ENCODE data around the gene PDE3B.
"Not testable (repeated sequence)": the region's sequence is repeated elsewhere in the genome, so short reads cannot be mapped to it uniquely, and the experiment has no call there.

DNA sequence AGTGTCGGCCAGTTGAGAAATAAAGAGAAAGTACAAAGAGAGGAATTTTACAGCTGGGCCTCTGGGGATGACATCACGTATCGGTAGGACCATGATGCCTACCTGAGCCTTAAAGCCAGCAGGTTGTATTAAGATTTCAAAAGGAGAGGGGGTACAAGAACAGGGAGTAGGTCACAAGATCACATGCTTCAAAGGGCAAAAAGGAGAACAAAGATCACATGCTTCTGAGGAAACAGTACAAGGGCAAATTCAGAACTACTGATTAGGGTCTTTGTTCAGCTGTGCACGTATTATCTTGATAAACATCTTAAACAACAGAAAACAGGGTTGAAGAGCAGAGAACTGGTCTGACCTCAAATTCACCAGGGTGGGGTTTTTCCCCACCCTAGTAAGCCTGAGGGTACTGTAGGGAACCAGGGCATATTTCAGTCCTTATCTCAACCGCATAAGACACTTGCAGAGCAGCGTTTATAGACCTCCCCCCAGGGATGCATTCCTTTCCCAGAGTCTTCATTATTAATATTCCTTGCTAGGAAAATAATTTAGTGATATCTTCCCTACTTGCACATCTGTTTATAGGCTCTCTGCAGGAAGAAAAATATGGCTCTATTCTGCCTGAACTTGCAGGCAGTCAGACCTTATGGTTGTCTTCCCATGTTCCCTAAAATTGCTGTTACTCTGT, 40.8 kb downstream of the PDE3B start:
- TF ChIP-seq, protein P1, sequence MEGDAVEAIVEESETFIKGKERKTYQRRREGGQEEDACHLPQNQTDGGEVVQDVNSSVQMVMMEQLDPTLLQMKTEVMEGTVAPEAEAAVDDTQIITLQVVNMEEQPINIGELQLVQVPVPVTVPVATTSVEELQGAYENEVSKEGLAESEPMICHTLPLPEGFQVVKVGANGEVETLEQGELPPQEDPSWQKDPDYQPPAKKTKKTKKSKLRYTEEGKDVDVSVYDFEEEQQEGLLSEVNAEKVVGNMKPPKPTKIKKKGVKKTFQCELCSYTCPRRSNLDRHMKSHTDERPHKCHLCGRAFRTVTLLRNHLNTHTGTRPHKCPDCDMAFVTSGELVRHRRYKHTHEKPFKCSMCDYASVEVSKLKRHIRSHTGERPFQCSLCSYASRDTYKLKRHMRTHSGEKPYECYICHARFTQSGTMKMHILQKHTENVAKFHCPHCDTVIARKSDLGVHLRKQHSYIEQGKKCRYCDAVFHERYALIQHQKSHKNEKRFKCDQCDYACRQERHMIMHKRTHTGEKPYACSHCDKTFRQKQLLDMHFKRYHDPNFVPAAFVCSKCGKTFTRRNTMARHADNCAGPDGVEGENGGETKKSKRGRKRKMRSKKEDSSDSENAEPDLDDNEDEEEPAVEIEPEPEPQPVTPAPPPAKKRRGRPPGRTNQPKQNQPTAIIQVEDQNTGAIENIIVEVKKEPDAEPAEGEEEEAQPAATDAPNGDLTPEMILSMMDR (conservative IDR thresholded peaks at IDR 0.05; ENCODE audit: low read depth, low read length) = not testable (repeated sequence)
- TF ChIP-seq RFX5 (IDR thresholded peaks at IDR 0.05; ENCODE audit: low read depth, low read length); POLR2A (IDR thresholded peaks at IDR 0.05; ENCODE audit: low read depth, low read length); RAD21 (IDR thresholded peaks at IDR 0.05; ENCODE audit: low read length); NFE2L2 (IDR thresholded peaks at IDR 0.05; ENCODE audit: low read depth, low read length); MAZ (IDR thresholded peaks at IDR 0.05; ENCODE audit: borderline replicate concordance, low read depth, low read length); MXI1 (IDR thresholded peaks at IDR 0.05; ENCODE audit: borderline replicate concordance, low read depth, low read length); MAFK (IDR thresholded peaks at IDR 0.05; ENCODE audit: low read depth, low read length); BHLHE40 (IDR thresholded peaks at IDR 0.05; ENCODE audit: low read depth, low read length); FOS (IDR thresholded peaks at IDR 0.05; ENCODE audit: low read depth, low read length); SMC3 (IDR thresholded peaks at IDR 0.05; ENCODE audit: low read depth, low read length); RCOR1 (IDR thresholded peaks at IDR 0.05; ENCODE audit: insufficient replicate concordance, low read length): not testable (repeated sequence)
- TF ChIP-seq, protein P2, sequence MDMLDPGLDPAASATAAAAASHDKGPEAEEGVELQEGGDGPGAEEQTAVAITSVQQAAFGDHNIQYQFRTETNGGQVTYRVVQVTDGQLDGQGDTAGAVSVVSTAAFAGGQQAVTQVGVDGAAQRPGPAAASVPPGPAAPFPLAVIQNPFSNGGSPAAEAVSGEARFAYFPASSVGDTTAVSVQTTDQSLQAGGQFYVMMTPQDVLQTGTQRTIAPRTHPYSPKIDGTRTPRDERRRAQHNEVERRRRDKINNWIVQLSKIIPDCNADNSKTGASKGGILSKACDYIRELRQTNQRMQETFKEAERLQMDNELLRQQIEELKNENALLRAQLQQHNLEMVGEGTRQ (IDR thresholded peaks at IDR 0.05; ENCODE audit: low read depth, low read length) = not testable (repeated sequence)

Measured in IMR-90 (cell line).